Mesothelial cell of epicardium (in vitro differentiated cells): ENCODE data around the gene GPAM. TPM values are rescaled to one million over a fixed set of nuclear protein-coding genes. Genes with fewer than 3 reads are reported as not detected.

Experiments
- DNase-seq, 2 experiments: peaks; one replicate each; pipeline ENCODE4 v3.0.0; 2021; ENCODE audit warnings: low spot score in 2 of 2; ENCODE audit not compliant: unreplicated experiment in 2 of 2
- H3K27ac Mint-ChIP-seq: 2 replicates; pipeline ENCODE4 v1.8.0; 2021; ENCODE audit warnings: mixed read lengths
- H3K27me3 Mint-ChIP-seq: 2 replicates; pipeline ENCODE4 v1.8.0; 2021; ENCODE audit warnings: low read depth, mixed read lengths
- H3K36me3 Mint-ChIP-seq: 2 replicates; pipeline ENCODE4 v1.8.0; 2021; ENCODE audit warnings: mixed read lengths
- H3K4me1 Mint-ChIP-seq: 2 replicates; pipeline ENCODE4 v1.8.0; 2021; ENCODE audit warnings: mixed read lengths
- H3K4me3 Mint-ChIP-seq: 2 replicates; pipeline ENCODE4 v1.8.0; 2021; ENCODE audit warnings: mild to moderate bottlenecking, moderate library complexity, mixed read lengths
- H3K9me3 Mint-ChIP-seq: 2 replicates; pipeline ENCODE4 v1.8.0; 2021; ENCODE audit warnings: mixed read lengths
- total RNA-seq: library from RNA; stranded (reverse); gene quantifications from 3 replicates; pipeline ENCODE4 v1.2.1, GENCODE V29; 2021
- TF ChIP-seq, protein P1 (sequence below): fragments of 200-600 bp; sonication (generic); IDR thresholded peaks from one replicate; pipeline ENCODE4 v1.5.0; 2021; ENCODE audit warnings: antibody characterized with exemption; ENCODE audit not compliant: unreplicated experiment

GPAM gene
- total RNA-seq, 1 donor from 2014 or later = 14.4 TPM

DNA sequence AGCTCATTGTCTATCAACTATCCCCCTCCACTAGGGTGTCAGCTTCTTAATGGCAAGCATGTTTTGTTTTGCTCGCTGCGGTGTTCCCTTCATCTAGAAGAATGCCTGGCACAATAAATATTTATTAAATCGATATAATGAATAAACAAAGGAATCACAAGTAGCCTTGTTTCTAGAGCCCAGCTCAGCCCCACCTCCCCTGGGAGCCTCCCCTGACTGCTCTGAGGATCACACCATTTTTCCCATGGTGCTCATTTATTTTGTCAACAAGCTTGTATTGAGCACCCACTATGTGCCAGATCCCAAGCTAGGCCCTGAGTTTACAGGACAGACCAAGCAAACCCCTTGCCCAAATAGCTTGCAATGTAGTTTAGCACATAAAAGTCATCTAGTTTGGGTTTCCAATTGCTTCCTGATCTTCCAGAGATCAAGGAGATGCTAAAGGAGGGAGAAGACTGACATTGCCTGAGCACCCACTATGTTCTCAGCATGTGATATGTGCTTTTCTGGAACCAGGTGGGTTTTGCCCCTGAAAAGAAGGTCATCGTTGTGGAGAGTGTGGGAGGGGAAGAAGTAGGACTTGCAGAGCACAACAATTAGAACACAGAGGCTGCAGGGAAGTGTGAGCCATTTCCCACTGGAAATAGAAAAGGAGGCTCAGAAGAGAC lies 42.3 kb upstream of the GPAM start:
- TF ChIP-seq, protein P1, sequence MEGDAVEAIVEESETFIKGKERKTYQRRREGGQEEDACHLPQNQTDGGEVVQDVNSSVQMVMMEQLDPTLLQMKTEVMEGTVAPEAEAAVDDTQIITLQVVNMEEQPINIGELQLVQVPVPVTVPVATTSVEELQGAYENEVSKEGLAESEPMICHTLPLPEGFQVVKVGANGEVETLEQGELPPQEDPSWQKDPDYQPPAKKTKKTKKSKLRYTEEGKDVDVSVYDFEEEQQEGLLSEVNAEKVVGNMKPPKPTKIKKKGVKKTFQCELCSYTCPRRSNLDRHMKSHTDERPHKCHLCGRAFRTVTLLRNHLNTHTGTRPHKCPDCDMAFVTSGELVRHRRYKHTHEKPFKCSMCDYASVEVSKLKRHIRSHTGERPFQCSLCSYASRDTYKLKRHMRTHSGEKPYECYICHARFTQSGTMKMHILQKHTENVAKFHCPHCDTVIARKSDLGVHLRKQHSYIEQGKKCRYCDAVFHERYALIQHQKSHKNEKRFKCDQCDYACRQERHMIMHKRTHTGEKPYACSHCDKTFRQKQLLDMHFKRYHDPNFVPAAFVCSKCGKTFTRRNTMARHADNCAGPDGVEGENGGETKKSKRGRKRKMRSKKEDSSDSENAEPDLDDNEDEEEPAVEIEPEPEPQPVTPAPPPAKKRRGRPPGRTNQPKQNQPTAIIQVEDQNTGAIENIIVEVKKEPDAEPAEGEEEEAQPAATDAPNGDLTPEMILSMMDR = no peak
- DNase-seq = no peak
- no peaks in the 10 kb centered on the region for H3K4me1 Mint-ChIP-seq
- H3K9me3 Mint-ChIP-seq = peaks cover 13% of the 10 kb centered on the region
- H3K27ac Mint-ChIP-seq = no peak overlapping the region
- no peaks in the 10 kb centered on the region for H3K36me3 Mint-ChIP-seq
- no peak overlapping the region for H3K4me3 Mint-ChIP-seq
- H3K27me3 Mint-ChIP-seq = no peaks in the 10 kb centered on the region

DNA sequence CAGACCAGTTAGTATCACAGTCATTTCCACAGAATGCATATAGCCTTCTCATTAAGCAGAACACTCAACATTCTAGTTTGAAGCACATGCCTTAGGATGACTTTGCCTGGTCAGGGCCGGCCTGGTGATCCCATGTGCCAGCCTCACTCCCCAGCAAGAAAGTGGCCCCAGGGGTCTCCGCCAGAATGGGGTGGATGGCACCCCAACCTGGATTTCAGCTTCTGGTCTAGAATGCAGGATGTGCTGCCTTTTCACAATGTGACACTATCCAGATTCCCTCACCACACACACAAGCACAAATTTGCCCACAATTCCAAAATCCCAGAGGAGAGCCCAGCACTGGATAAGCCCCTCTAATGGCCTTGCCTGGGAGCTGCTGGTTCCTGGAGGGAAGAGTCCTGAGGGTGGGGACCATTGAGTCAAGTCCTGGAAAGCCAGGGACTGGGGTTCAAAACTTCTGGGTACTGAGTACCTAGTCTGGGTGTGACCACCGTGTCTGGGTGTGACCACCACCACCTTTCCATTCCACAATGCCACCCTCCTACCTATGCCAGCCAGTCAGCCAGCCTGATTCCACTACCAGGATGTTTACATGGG lies 41.5 kb upstream of the GPAM start:
- no peak for DNase-seq
- H3K4me3 Mint-ChIP-seq = no peak overlapping the region
- H3K4me1 Mint-ChIP-seq = no peaks in the 10 kb centered on the region
- H3K9me3 Mint-ChIP-seq = peaks cover 22% of the 10 kb centered on the region
- no peaks in the 10 kb centered on the region for H3K36me3 Mint-ChIP-seq
- TF ChIP-seq, protein P1 = no peak
- no peaks in the 10 kb centered on the region for H3K27me3 Mint-ChIP-seq
- no peak overlapping the region for H3K27ac Mint-ChIP-seq

DNA sequence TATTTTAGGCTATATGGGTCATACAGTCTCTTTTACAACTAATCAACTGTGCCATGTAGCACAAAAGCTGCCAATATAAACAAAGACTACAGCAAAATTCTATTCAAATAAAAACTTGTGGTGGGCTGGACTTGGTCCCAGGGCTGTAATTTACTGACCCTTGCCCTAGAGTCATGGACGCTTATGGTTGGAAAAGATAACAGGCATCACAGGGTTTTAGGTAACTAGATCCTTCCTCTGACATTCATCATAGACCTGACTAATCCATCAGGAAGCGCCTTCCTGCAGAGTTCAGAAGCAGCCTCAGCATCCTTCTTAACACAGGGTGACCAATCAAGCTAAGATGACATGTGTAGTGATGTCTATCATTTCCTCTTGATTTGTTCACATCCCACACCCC lies 40.2 kb upstream of the GPAM start:
- Mint-ChIP-seq H3K9me3 (peaks cover 26% of the 10 kb centered on the region), H3K36me3 (no peaks in the 10 kb centered on the region), H3K4me3 (no peak overlapping the region), H3K27me3 (peaks cover 2% of the 10 kb centered on the region), H3K4me1 (no peaks in the 10 kb centered on the region), H3K27ac (no peak overlapping the region)
- no peak for DNase-seq
- TF ChIP-seq, protein P1 = no peak

DNA sequence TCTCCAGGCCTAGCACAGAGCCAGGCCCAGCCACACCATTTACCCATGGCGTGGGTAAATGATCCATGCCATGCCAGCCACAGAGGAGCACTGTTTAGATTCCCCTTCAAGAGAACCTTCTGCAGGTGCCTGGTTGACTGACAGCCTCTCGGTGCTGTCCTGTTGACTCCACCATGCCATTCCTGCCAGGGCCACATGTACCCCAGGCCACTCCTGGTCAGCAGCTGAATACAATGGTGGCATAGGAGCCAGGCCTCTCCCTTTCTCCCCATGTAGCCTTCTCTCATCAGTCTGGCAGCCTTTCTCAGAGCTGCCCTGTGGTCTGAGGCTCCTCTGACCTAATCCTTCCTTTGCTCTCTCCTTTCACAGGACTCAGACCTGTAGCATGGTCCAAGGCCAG lies 39.2 kb upstream of the GPAM start:
- Mint-ChIP-seq H3K4me1 (no peaks in the 10 kb centered on the region), H3K36me3 (no peaks in the 10 kb centered on the region), H3K9me3 (peaks cover 26% of the 10 kb centered on the region), H3K27ac (no peak overlapping the region), H3K4me3 (no peak overlapping the region), H3K27me3 (peaks cover 5% of the 10 kb centered on the region)
- DNase-seq = no peak
- TF ChIP-seq, protein P1 = no peak

DNA sequence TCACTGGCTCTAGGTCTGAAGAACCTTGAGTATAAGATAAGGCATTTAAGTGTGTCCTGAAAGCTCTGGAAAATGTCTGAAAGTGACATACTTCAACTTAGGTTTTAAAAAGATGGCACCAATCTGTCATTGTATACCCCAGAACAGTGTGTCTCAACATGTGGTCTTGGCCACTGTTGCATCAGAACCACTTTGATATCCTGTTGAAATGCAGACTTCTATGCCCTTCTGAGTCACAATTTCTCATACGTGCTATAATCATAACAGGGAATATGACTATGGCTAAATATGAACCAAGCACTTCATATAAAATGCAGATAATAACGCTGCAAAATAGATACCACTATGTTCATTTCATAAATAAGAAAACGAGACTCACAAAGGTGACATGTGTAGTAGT lies 38.0 kb upstream of the GPAM start:
- Mint-ChIP-seq H3K4me1 (no peaks in the 10 kb centered on the region), H3K4me3 (no peak overlapping the region), H3K27ac (no peak overlapping the region), H3K27me3 (peaks cover 5% of the 10 kb centered on the region), H3K36me3 (no peaks in the 10 kb centered on the region), H3K9me3 (peaks cover 22% of the 10 kb centered on the region)
- no peak for DNase-seq
- TF ChIP-seq, protein P1 = no peak
